Activated T-cell treated with anti-CD3 and anti-CD28 coated beads, Interleukin-2, amount 50 U/mL, for 4 hours (primary cell): ENCODE data around the gene ADGRE3. TPM values are rescaled to one million over a fixed set of nuclear protein-coding genes. Genes with fewer than 3 reads are reported as not detected.
"Not testable (repeated sequence)": the region's sequence is repeated elsewhere in the genome, so short reads cannot be mapped to it uniquely, and the experiment has no call there.

Source experiments
- ATAC-seq, 2 donors: fragments of 200-7000 bp; cut with Tn5 transposase; one replicate each; pipeline ENCODE4 v1.10.0; 2021
- DNase-seq: peaks from one replicate; pipeline ENCODE4 v3.0.0-alpha.2; 2020
- H3K27me3 Mint-ChIP-seq: one replicate; pipeline ENCODE4 v1.8.0; 2021; ENCODE audit warnings: low read depth, mixed read lengths
- H3K36me3 Mint-ChIP-seq: one replicate; pipeline ENCODE4 v1.8.0; 2022; ENCODE audit warnings: mixed read lengths; ENCODE audit not compliant: insufficient read depth
- H3K4me1 Mint-ChIP-seq: one replicate; pipeline ENCODE4 v1.8.0; 2021; ENCODE audit warnings: low read depth, mixed read lengths
- H3K4me3 Mint-ChIP-seq: one replicate; pipeline ENCODE4 v1.8.0; 2021; ENCODE audit warnings: mild to moderate bottlenecking, moderate library complexity, mixed read lengths
- H3K9me3 Mint-ChIP-seq: one replicate; pipeline ENCODE4 v1.8.0; 2021; ENCODE audit warnings: mixed read lengths
- total RNA-seq, 3 donors: library from RNA; stranded (reverse); gene quantifications; one replicate each; pipeline ENCODE4 v1.2.1, GENCODE V29; 2021

ADGRE3 gene
- total RNA-seq, 3 donors from 2014 or later, result not detected

GRCh38 chr19:14648506-14648905, 26.1 kb downstream of the ADGRE3 start:
- no peak for DNase-seq
- H3K4me3 Mint-ChIP-seq, result no peak overlapping the region
- no peak for ATAC-seq
- no peaks in the 10 kb centered on the region for H3K36me3 Mint-ChIP-seq
- H3K4me1 Mint-ChIP-seq, result no peaks in the 10 kb centered on the region
- H3K9me3 Mint-ChIP-seq, result peaks cover under 1% of the 10 kb centered on the region
- peaks cover 22% of the 10 kb centered on the region for H3K27me3 Mint-ChIP-seq

- Mint-ChIP-seq H3K4me1 (no peaks in the 10 kb centered on the region), H3K36me3 (no peaks in the 10 kb centered on the region), H3K9me3 (peaks cover 14% of the 10 kb centered on the region), H3K27me3 (peaks cover 10% of the 10 kb centered on the region), H3K4me3 (no peak overlapping the region)
- ATAC-seq, result no peak
- DNase-seq, result no peak
Measured at GRCh38 chr19:14639536-14640277, 34.9 kb downstream of the ADGRE3 start.

- H3K27me3 Mint-ChIP-seq, result peaks cover 5% of the 10 kb centered on the region
- peaks cover 2% of the 10 kb centered on the region for H3K36me3 Mint-ChIP-seq
- no peak overlapping the region for H3K4me3 Mint-ChIP-seq
- DNase-seq (no peak), ATAC-seq (peak in 1 of 2 donors; percentile 43)
- H3K9me3 Mint-ChIP-seq, result peaks cover 4% of the 10 kb centered on the region
- no peaks in the 10 kb centered on the region for H3K4me1 Mint-ChIP-seq
Measured at GRCh38 chr19:14632286-14632685, 42.4 kb downstream of the ADGRE3 start.

GRCh38 chr19:14629557-14629956, 45.1 kb downstream of the ADGRE3 start:
- H3K9me3 Mint-ChIP-seq, result no peaks in the 10 kb centered on the region
- H3K36me3 Mint-ChIP-seq, result peaks cover 2% of the 10 kb centered on the region
- no peak for DNase-seq
- no peak for ATAC-seq
- no peaks in the 10 kb centered on the region for H3K4me1 Mint-ChIP-seq
- H3K4me3 Mint-ChIP-seq, result no peak overlapping the region
- H3K27me3 Mint-ChIP-seq, result peaks cover 2% of the 10 kb centered on the region

- not testable (repeated sequence) for H3K27me3 Mint-ChIP-seq, H3K9me3 Mint-ChIP-seq, H3K36me3 Mint-ChIP-seq, H3K4me1 Mint-ChIP-seq, ATAC-seq, DNase-seq, H3K4me3 Mint-ChIP-seq
Measured at GRCh38 chr19:14624491-14624890, 50.2 kb downstream of the ADGRE3 start.

GRCh38 chr19:14619404-14619803, 55.2 kb downstream of the ADGRE3 start:
- H3K36me3 Mint-ChIP-seq, result peaks cover 5% of the 10 kb centered on the region
- H3K27me3 Mint-ChIP-seq, result peaks cover 5% of the 10 kb centered on the region
- H3K9me3 Mint-ChIP-seq, result peaks cover 10% of the 10 kb centered on the region
- H3K4me3 Mint-ChIP-seq, result no peak overlapping the region
- DNase-seq (no peak), ATAC-seq (no peak)
- peaks cover 1% of the 10 kb centered on the region for H3K4me1 Mint-ChIP-seq

GRCh38 chr19:14616407-14616806, 58.2 kb downstream of the ADGRE3 start:
- ATAC-seq, result no peak
- Mint-ChIP-seq H3K9me3 (peaks cover 10% of the 10 kb centered on the region), H3K4me1 (peaks cover 5% of the 10 kb centered on the region), H3K36me3 (peaks cover 5% of the 10 kb centered on the region), H3K4me3 (no peak overlapping the region), H3K27me3 (peaks cover 5% of the 10 kb centered on the region)
- DNase-seq, result no peak

- ATAC-seq (no peak), DNase-seq (no peak)
- no peak overlapping the region for H3K4me3 Mint-ChIP-seq
- H3K4me1 Mint-ChIP-seq, result peaks cover 5% of the 10 kb centered on the region
- H3K27me3 Mint-ChIP-seq, result peaks cover 5% of the 10 kb centered on the region
- H3K36me3 Mint-ChIP-seq, result peaks cover 5% of the 10 kb centered on the region
- H3K9me3 Mint-ChIP-seq, result peaks cover 10% of the 10 kb centered on the region
Measured at GRCh38 chr19:14615623-14616022, 59.0 kb downstream of the ADGRE3 start.

- Mint-ChIP-seq H3K4me1 (peaks cover 5% of the 10 kb centered on the region), H3K36me3 (peaks cover 5% of the 10 kb centered on the region), H3K4me3 (no peak overlapping the region), H3K9me3 (no peaks in the 10 kb centered on the region), H3K27me3 (peaks cover 5% of the 10 kb centered on the region)
- ATAC-seq (peak in 1 of 2 donors; percentile 41), DNase-seq (no peak)
Measured at GRCh38 chr19:14614099-14614412, 60.6 kb downstream of the ADGRE3 start.

GRCh38 chr19:14613399-14614098, 61.1 kb downstream of the ADGRE3 start:
- H3K4me3 Mint-ChIP-seq, H3K9me3 Mint-ChIP-seq, H3K27me3 Mint-ChIP-seq, H3K4me1 Mint-ChIP-seq, DNase-seq, ATAC-seq, H3K36me3 Mint-ChIP-seq: not testable (repeated sequence)

GRCh38 chr19:14612657-14613056, 62.0 kb downstream of the ADGRE3 start:
- peaks cover 5% of the 10 kb centered on the region for H3K36me3 Mint-ChIP-seq
- ATAC-seq (no peak), DNase-seq (no peak)
- H3K9me3 Mint-ChIP-seq, result no peaks in the 10 kb centered on the region
- H3K4me3 Mint-ChIP-seq, result no peak overlapping the region
- peaks cover 5% of the 10 kb centered on the region for H3K27me3 Mint-ChIP-seq
- H3K4me1 Mint-ChIP-seq, result peaks cover 5% of the 10 kb centered on the region

- not testable (repeated sequence) for H3K27me3 Mint-ChIP-seq, H3K36me3 Mint-ChIP-seq, H3K4me3 Mint-ChIP-seq, ATAC-seq, H3K9me3 Mint-ChIP-seq, H3K4me1 Mint-ChIP-seq, DNase-seq
Measured at GRCh38 chr19:14612242-14612641, 62.4 kb downstream of the ADGRE3 start.

GRCh38 chr19:14611051-14611450, 63.6 kb downstream of the ADGRE3 start:
- Mint-ChIP-seq H3K9me3 (no peaks in the 10 kb centered on the region), H3K36me3 (peaks cover under 1% of the 10 kb centered on the region), H3K4me3 (no peak overlapping the region), H3K4me1 (peaks cover 4% of the 10 kb centered on the region), H3K27me3 (peaks cover under 1% of the 10 kb centered on the region)
- no peak for ATAC-seq
- DNase-seq, result no peak

GRCh38 chr19:14606627-14607026, 68.0 kb downstream of the ADGRE3 start:
- no peak for DNase-seq
- no peak overlapping the region for H3K4me3 Mint-ChIP-seq
- peaks cover 9% of the 10 kb centered on the region for H3K4me1 Mint-ChIP-seq
- no peaks in the 10 kb centered on the region for H3K36me3 Mint-ChIP-seq
- H3K27me3 Mint-ChIP-seq, result no peaks in the 10 kb centered on the region
- no peak for ATAC-seq
- H3K9me3 Mint-ChIP-seq, result no peaks in the 10 kb centered on the region

GRCh38 chr19:14603990-14604387, 70.7 kb downstream of the ADGRE3 start:
- DNase-seq, result no peak
- H3K27me3 Mint-ChIP-seq, result no peaks in the 10 kb centered on the region
- H3K36me3 Mint-ChIP-seq, result no peaks in the 10 kb centered on the region
- H3K9me3 Mint-ChIP-seq, result no peaks in the 10 kb centered on the region
- peaks cover 9% of the 10 kb centered on the region for H3K4me1 Mint-ChIP-seq
- no peak overlapping the region for H3K4me3 Mint-ChIP-seq
- ATAC-seq, result no peak
